IPS-18c (cell line): ENCODE measurements around the gene PACRG.

Experiments used
- H3K4me3 ChIP-seq: 2 replicates; pipeline ENCODE4 v1.7.0; 2013; ENCODE audit warnings: low read depth, mild to moderate bottlenecking, low read length, moderate library complexity; ENCODE audit not compliant: insufficient read depth
- H3K9me3 ChIP-seq: one replicate; pipeline ENCODE4 v1.6.1; 2013; ENCODE audit warnings: mild to moderate bottlenecking, low read length, moderate library complexity; ENCODE audit not compliant: control insufficient read depth, insufficient read depth

The PACRG gene

DNA sequence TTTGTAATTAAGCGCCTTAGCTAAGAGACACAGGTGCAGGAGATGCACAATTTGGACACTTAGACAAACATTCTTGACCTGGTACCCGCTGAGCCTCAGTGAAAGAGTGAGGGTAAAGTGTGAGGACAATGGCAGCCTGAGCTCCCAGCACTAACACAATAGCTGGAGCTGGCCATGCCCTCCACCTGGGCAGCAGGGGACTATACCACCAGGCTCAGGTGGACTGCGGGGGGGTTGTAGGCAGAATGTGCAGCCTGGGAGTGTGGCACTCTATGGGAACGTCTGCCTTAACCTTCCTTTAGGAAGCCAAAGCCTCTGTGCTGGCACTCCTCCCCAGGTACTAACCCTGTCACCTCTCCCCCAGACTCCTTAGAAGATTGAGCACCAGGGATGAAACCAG lies 23.8 kb upstream of the PACRG start:
- H3K4me3 ChIP-seq: no peak overlapping the region
- H3K9me3 ChIP-seq: no peaks in the 10 kb centered on the region

DNA sequence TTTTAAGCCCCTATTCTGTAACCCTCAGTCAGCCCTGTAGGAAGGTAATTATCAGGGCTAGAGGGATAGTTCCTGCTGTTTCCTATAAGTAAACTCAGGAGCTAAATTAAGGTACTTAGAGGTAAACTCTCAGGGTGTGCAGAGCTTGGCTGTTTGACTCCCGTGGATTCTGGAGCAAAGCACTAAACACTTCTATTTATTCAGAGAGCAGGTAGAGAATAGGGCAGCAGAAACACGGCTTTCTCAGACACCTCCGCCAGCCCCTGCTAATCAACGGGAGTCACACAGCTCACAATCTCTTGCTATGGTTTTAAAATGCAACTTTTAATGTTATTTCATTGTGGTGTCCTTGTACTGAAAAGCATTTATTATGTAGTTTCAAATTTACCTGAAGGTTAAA lies 22.0 kb upstream of the PACRG start:
- Histone ChIP-seq H3K4me3 (no peak overlapping the region), H3K9me3 (no peaks in the 10 kb centered on the region)

DNA sequence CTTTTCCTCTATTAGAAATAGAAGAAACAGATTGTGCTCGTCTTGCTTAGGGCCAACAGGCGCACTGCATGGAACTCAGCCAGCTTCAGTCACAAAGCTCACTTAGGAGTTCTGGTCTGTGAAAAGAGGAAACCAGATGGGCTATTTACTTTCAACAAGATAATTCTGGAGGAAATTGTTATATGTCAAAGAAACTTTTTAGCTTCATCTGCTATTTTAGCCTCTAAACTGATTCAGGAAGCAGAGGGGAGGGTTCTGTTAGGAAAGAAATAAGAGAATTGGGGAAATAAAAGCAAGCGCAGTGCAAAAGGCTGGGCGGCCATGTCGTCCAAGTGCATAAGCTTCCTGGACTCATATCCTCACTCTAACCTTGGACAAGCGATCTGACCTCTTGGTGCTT lies 21.5 kb upstream of the PACRG start:
- H3K4me3 ChIP-seq: no peak overlapping the region
- no peaks in the 10 kb centered on the region for H3K9me3 ChIP-seq

DNA sequence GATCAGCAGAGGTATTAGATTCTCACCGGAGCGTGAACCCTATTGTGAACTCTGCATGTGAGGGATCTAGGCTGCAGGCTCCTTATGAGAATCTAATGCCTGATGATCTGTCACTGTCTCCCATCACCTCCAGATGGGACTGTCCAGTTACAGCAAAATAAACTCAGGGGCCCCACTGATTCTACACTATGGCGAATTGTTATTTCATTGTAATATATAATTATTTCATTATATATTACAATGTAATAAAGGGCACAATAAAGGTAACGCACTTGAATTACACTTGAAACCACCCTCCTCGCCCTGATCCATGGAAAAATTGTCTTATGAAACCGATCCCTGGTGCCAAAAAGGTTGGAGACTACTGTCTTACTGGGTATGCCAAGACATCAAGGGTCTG lies 18.8 kb upstream of the PACRG start:
- Histone ChIP-seq H3K9me3 (no peaks in the 10 kb centered on the region), H3K4me3 (no peak overlapping the region)

DNA sequence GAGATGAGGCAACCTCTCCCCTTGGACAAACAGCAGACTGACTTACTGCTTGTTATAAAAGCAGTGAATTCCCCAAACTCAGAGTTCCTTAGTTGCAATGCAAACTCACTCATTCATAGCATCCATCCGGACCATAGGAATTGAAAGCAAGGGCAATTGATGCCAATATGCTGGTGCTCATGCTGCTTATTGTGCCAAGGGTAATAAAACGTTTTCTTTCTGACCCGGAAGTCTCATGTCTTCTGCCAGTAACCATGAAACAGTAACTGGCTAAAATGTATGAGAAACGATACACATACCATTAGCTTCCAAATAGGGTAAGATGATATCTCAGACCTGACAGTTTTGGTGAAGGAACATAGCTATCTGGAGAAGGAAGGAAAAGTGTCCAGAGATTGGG lies 18.3 kb upstream of the PACRG start:
- Histone ChIP-seq H3K9me3 (no peaks in the 10 kb centered on the region), H3K4me3 (no peak overlapping the region)

DNA sequence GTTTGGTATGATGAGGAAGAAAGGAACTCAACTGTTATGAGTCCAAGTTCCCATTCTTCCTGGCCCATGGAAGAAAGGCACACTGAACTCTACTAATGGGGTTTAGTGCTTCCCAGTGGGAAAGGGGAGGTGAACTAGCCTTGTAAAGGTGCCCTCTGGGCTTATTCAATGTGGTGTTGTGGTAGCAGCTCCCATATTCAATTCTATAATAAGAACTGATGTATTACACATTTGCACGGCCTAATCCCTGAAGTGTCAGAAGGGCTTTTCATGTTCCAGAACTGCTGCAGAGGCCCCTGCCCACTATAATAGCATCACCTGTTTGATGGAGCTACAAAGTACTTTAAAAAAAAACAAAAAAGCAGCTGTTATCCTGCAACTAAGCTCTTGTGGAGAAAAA lies 17.4 kb upstream of the PACRG start:
- Histone ChIP-seq H3K9me3 (no peaks in the 10 kb centered on the region), H3K4me3 (no peak overlapping the region)

DNA sequence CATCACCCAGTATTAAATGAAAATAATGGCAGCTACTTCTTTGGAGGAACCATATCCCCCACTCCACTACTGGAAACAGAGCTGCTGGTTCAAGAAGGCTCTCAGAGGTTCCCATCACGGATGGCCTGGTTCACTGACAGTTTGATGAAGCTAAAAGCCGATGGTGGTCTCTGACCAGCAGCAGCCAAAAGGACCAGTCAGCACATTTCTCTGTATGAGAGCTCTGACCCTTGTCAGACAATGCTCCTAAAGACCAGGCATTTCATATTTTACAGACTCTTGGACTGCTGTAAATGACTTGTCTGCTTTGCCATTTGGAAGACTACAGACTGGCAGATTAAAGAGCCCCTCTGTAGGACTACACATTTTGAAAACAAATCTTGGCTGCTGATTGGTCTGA lies 16.8 kb upstream of the PACRG start:
- H3K4me3 ChIP-seq: no peak overlapping the region

DNA sequence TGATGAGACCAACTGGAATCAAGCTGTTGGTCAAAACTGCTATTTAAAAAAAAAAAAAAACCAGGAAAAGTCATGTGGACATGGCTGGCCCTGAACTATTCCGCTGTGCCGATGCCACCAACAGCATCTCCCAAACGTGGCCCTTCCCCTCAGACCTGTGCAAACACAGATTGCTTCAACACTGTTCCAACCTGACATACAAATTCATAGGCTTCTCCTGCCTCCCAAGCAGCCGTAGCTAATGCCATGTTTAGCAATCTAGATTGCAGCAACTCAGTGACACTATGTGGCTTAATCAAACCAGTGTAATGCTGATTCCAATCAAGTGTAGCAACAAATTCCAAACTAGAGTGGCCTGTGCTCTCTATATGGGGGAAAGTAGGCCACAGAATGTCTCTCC lies 16.4 kb upstream of the PACRG start:
- no peaks in the 10 kb centered on the region for H3K9me3 ChIP-seq
- H3K4me3 ChIP-seq: no peak overlapping the region

More for the DNA sequence above, 16.8 kb upstream of the PACRG start:
- no peaks in the 10 kb centered on the region for H3K9me3 ChIP-seq

DNA sequence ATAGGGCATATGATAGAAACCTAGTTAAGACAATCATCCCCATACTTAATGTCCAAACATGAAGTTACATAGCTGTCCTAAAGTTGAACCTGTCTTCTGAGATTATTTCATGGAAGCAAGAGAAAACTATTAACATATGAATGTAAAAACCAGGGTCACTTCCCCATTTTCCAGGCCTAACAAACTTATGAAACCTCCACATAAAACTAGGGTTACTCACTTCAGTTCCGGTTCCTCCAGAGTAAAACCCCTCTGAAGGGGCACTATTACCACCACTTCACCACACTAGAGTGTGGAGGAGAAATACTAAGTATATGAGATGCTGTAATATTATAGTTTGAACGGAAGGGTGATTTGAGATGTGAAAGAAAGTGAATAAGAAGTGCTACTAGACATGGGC lies 15.1 kb upstream of the PACRG start:
- H3K4me3 ChIP-seq: no peak overlapping the region
- no peaks in the 10 kb centered on the region for H3K9me3 ChIP-seq

DNA sequence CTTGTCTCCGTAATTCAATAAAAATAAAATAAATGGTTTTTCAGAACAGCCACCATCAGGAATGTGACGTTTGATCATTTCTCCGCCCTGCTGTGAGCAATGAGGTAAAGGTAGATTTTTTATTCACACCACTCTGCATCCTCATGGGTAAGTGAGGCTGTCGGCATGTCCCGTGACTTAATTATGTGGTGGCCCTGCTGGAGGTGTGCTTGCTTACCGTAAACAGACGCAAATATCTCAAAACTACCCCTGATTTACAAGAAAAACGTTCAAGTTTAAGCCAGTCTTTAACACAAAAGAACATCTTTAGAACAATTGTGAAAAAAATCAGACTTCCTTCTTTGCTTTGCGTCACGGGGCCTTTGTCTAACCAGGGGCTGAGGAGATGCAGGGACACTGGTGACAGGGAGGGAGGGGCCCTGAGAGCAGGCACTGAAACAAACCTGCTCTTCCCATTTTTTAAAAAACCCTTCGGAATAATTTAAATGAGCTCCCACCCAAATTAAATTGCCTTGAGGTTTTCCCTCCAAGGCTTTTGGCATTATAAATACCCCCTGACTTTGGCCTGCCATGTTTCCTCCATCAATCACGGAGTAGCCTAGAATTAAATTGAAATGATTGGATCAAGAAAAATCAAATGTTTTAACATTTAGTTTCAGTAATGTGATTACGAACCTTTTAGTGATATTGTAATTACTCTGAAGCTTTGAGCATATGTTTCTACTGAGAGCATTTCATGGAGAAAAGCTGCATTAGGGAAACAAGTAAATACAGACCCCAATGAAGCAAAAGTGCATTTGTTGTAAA lies 13.6 kb upstream of the PACRG start:
- Histone ChIP-seq H3K9me3 (no peaks in the 10 kb centered on the region), H3K4me3 (no peak overlapping the region)

DNA sequence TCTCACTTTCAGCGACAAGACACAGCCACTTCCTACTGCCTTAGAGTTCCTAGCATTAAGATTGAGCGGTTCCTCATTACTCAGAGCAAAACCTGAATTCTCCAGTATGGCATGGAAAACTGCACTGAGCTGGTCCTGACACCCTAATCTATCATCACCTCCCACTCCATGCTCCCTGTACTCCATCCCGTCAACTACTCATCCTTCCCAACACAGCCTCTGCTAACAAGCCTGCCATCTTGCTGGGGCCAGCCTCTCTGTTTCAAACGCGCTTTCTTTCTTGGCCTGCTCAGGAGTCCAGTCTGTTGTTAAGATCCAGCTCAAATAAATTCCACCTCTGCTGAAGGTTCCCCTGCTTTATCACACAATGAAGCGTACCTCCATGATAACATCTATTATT lies 12.2 kb upstream of the PACRG start:
- Histone ChIP-seq H3K4me3 (no peak overlapping the region), H3K9me3 (peaks cover 2% of the 10 kb centered on the region)

DNA sequence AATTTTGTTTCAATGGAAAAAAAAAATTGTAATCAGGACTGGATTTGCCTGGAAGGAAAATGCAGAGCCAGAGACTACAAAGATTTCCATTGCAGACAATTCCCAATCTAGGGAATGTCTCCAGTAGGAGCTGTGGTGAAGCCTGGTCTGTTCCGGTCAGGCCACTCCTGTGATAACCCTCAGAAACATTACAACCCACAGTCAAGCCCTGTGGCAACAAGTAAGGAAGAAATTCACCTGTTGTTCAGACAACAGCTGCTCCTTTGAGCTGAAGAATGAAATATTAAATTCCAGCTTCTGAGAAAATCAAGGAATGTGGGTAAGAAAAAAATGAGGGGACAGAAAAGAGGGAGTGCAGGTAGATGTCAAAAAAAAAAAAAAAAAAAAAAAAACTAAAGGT lies 8.2 kb upstream of the PACRG start:
- Histone ChIP-seq H3K4me3 (no peak overlapping the region), H3K9me3 (peaks cover 2% of the 10 kb centered on the region)

DNA sequence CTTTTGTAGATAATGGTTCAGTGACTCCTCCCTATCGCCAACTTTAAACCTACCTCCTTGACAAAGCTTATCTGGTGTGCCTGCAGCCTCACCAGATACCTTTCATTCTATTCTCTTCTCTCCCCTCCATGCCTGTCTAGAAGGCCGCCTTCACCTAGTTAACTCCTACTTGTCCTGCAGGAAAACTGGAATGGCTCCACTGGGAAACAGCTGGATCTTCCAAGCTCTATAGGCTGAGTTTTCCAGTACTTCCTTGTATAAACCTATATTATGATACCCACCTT lies 6.4 kb upstream of the PACRG start:
- no peak overlapping the region for H3K4me3 ChIP-seq
- peaks cover 2% of the 10 kb centered on the region for H3K9me3 ChIP-seq

DNA sequence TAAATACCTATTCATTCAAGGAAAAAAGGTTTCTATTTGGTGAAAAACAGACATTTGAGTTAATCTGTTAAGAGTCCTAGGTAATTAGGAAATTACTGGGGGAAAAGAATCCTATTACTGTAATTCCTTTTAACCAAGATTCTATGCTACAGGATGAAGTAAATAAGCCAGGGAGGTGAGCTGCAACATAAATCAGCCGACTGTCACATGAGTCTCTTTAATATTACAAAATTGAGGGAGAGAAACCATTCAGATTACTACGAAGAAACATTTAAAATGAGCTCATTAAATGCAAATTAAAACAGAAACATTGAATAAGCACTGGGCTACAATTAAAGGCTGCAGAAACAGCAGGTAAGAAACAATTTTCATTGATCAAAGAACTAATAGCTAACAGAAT lies 5.5 kb upstream of the PACRG start:
- H3K4me3 ChIP-seq: no peak overlapping the region

DNA sequence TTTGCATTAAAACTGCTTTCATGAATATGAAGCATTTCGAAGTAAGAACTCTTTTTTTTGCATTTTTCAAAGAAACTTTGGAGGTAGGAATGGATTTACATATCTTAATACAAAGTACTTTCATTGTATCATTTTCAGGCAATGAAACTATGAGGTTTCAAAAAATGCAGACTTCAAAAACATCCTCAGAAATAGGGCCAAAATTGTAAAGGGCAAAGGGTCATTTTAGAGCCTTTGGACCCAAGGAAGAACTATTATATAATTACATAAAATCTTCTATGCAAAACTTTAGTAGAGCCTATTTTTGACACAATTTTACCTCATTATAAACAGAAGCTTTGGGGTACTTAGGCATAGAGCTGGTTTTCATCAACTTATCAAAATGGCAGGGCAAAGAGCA lies 5.1 kb upstream of the PACRG start:
- Histone ChIP-seq H3K9me3 (peaks cover 2% of the 10 kb centered on the region), H3K4me3 (no peak overlapping the region)

More for the DNA sequence above, 5.5 kb upstream of the PACRG start:
- peaks cover 2% of the 10 kb centered on the region for H3K9me3 ChIP-seq

DNA sequence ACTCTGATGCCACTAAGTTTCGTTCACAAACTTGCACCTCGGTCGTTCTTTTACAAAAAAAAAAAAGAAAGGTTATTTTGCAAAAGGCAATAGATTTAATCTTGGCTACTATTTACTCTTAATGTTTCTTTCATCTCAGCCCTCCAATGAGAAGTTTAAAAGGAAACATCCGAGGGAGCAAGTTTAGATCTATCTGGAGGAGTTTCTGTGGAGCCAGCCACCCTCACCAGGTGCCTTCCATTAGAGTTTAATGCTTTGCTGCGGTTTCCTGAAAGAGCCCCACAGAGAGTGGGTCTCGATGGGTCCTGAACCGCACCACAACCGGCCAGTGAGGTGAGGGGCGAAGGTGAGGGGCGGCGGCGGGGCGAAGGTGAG lies 840 bp upstream of the PACRG start:
- H3K9me3 ChIP-seq: no peaks in the 10 kb centered on the region
- H3K4me3 ChIP-seq: peak overlapping the region; percentile 81

DNA sequence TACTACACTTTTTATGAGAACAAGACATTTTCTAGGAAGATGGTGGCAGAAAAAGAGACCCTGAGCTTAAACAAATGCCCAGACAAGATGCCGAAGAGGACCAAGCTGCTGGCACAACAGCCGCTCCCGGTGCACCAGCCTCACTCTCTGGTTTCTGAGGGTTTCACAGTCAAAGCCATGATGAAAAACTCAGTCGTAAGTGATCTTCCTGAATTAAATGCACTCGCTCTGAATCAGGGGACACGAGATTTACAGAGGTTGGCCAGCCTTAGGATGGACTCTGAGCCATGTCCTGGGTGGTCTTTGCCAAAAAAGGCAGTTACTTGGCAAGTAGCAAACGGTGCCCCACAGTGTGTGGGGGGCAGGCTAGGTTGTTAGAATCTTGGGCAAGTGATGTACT lies 423 bp downstream of the PACRG start:
- Histone ChIP-seq H3K9me3 (no peaks in the 10 kb centered on the region), H3K4me3 (no peak overlapping the region; the same call in 1 of the 2 replicates)

DNA sequence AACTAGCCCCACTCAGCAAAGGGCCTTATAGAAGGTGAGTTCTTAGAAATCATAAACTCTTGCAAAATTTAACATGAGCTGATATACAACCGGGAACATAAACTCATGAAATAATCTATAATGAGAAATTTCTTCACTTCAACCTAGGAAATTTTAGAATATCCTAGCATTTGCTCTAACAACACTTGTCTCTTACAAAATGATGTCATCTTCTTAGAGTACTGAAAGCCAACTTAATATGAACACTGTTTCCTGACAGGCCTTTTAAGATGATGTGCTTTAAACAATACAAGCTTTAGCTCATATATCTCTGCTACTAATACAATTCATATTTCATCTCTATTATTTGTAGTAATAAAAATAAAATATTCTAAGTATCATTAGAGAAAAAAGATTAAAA lies 932 bp downstream of the PACRG start:
- no peak overlapping the region for H3K4me3 ChIP-seq
- no peaks in the 10 kb centered on the region for H3K9me3 ChIP-seq

DNA sequence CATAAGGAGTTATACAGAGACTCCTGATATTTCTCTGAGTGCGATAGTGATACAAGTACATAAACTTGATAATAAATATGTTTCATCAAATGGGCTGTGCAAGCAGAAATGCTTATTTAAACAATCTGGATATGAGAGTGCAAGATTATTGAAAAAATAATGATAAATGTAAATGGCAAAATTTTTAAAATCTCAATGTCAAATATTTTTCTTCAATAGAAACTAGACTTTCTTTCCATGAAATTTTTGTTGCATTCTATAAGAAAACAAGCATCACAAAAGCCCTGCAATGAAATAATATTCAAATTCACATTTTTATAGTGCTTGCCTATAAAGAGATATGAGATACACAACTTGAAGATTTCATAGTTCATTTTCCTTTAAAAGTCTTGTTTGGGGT lies 2.7 kb downstream of the PACRG start:
- Histone ChIP-seq H3K9me3 (no peaks in the 10 kb centered on the region), H3K4me3 (no peak overlapping the region)
